AG09319 (cell line): ENCODE data around the gene MTHFS.
A peak's percentile ranks its signal among the peaks of the same experiment; 100 is the strongest.

Source experiments
- DNase-seq: peaks from one replicate; pipeline ENCODE4 v3.0.0-alpha.2; 2010; ENCODE audit warnings: low read depth; ENCODE audit errors: extremely low read depth
- TF ChIP-seq, protein P1 (sequence below): IDR thresholded peaks from 2 replicates; pipeline ENCODE4 v1.5.1; 2011; ENCODE audit warnings: low read depth, mild to moderate bottlenecking, inconsistent platforms, low read length, moderate library complexity

The MTHFS gene

DNA sequence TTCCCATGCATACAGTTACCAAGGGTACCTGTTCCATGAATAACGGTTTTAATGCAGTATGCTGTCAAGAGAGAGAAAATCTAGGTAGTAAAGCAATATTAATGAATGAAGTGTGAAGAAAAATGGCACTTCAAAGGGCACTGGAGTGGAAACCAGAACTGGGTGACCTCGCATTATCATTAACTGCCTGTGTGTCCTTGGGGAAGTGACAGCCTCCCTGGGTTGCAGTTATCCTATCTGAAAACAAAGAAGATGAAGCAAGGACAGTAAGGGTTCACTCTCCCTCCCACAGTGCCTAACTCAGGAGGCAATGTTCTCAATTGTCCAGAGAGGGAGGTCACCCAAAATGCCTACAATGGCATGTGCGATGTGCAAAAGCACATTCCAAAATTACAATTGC lies 15.1 kb downstream of the MTHFS start:
- TF ChIP-seq, protein P1, sequence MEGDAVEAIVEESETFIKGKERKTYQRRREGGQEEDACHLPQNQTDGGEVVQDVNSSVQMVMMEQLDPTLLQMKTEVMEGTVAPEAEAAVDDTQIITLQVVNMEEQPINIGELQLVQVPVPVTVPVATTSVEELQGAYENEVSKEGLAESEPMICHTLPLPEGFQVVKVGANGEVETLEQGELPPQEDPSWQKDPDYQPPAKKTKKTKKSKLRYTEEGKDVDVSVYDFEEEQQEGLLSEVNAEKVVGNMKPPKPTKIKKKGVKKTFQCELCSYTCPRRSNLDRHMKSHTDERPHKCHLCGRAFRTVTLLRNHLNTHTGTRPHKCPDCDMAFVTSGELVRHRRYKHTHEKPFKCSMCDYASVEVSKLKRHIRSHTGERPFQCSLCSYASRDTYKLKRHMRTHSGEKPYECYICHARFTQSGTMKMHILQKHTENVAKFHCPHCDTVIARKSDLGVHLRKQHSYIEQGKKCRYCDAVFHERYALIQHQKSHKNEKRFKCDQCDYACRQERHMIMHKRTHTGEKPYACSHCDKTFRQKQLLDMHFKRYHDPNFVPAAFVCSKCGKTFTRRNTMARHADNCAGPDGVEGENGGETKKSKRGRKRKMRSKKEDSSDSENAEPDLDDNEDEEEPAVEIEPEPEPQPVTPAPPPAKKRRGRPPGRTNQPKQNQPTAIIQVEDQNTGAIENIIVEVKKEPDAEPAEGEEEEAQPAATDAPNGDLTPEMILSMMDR, result no peak
- DNase-seq, result no peak

GRCh38 chr15:79881254-79881653 lies 15.6 kb downstream of the MTHFS start:
- TF ChIP-seq, protein P1, result no peak
- DNase-seq, result no peak

- DNase-seq, result no peak
- TF ChIP-seq, protein P1, result no peak
Observed at GRCh38 chr15:79878078-79878705, 18.6 kb downstream of the MTHFS start.

DNA sequence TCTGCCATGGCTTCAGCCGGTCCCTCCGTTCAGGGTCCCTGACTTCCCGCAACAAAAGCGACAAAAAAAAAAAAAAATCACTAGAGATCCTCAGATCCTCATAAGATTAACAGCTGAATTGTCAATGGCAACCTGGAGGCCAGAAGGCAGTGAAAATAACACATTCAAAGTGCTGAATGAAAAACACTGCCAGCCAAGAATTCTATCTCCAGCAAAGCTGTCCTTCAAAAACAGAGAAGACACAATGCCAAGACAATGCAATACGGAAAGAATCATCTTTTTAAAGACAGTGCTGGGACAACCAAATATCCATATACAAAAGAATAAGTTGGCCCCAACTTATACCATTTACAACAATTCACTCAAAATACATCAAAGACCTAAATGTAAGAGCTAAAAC lies 21.6 kb downstream of the MTHFS start:
- no peak for DNase-seq
- TF ChIP-seq, protein P1, result no peak

GRCh38 chr15:79874242-79874641 lies 22.6 kb downstream of the MTHFS start:
- no peak for DNase-seq
- TF ChIP-seq, protein P1, result no peak

DNA sequence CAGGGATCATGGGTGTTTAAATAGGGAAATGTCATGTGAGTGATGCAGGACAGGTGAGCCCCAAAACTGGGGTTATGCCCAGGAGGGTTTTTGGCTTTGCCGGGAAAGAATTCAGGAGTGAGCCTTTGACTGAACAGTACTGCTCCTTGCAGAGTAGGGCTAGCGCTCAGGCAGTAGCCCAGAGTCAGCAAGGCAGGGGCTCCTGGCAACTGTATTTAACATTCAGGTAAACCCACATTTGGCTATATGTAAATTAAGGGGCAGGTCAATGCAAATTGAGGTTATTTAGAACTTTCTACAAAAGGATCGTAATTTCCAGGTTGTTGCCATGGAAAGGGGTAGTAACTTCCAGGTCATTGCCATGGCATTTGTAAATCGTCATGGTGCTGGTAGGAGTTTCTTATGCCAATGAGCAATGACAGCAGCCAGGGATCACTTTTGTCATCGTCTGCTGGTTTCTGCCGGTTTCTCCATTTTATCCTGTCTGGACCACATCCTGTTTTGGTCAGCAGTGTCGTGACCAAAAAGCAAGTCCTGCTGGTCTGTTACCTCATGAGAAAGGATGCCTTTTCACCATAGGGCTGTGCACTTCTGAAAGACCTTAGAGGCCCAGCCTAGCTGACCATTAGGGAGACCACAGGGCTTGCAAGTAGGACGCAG lies 24.3 kb downstream of the MTHFS start:
- DNase-seq, result peak; percentile 0
- TF ChIP-seq, protein P1, result no peak

DNA sequence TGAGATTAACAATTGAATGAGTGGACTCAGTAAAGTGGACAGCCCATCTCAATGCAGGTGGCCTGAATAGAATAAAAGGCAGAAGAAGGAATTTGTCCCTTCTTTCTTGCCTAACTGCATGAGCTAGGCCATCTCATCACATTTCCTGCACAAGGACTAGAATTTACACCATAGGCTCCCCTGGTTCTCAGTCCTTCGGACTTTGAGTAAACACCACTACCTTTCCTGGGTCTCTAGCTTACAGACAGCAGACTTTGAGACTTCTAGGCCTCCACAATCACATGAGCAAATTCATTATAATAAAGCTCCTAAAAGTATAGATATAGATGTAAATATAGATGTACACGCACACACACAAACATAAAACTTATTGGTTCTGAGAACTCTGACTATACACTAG lies 28.3 kb downstream of the MTHFS start:
- TF ChIP-seq, protein P1, result no peak
- DNase-seq, result no peak
